Stimulated activated CD4-positive, alpha-beta T cell treated with anti-CD3 and anti-CD28 coated beads, Interleukin-1b, Interleukin-23, amount 100 ng/mL, for 4 hours (primary cell): ENCODE results near the gene TMEM175.
"Not testable (repeated sequence)": the region's sequence is repeated elsewhere in the genome, so short reads cannot be mapped to it uniquely, and the experiment has no call there.

Source experiments
- DNase-seq, 2 donors: peaks; one replicate each; pipeline ENCODE4 v3.0.0-alpha.2; 2020; ENCODE audit warnings: low read depth in 2 of 2

Gene TMEM175

DNA sequence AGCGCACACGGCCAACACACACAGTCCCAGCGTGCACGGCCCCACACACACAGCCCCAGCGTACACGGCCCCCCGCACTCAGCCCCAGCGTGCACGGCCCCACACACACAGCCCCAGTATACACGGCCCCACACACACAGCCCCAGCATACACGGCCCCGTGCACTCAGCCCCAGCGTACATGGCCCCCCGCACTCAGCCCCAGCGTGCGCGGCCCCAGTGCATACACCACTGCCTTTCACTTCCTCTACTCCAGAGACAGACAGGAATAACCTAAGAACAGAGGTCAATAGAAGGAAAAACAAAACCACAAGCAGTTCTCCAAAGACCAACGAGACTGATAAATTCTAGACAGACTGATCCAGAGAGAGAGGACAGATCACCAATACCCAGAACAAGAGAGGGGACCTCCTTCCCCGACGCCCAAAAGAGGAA, 17.2 kb upstream of the TMEM175 start:
- DNase-seq, result no peak

GRCh38 chr4:915595-915994, 16.7 kb upstream of the TMEM175 start:
- DNase-seq, result no peak

DNA sequence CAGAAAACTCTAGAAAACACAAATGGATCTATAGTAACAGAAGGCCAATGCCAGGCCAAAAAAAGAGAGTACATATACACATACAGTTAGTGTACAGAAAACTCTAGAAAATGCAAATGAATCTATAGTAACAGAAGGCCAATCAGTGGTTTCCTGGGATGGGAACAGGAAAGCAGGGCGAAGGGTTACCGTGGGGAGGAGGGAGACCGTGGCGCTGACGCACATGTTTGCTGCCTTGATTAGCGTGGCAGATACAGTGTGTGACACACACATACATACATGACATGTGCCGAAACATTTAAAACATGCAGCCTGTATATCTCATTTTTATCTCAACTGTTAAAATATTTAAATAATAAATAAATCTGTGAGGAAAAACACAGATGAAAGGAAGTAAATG, 14.8 kb upstream of the TMEM175 start:
- DNase-seq, result no peak

DNA sequence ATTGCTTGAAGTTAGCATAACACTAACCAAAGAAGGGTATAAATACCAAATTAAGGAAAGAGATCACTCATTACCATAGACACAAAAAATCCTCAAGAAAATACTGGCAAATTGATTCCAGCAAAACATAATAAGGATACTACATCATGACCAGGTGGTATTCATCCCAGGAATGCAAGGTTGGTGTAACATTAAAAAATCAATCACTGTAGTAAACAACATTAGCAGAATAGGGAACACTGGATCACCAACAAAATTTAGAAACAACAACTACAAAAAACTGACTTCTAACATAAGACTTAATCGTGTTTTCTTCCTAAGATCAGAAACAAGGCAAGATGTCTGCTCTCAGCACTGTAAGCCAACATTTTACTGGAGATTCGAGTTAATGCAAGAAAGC, 14.3 kb upstream of the TMEM175 start:
- no peak for DNase-seq

DNA sequence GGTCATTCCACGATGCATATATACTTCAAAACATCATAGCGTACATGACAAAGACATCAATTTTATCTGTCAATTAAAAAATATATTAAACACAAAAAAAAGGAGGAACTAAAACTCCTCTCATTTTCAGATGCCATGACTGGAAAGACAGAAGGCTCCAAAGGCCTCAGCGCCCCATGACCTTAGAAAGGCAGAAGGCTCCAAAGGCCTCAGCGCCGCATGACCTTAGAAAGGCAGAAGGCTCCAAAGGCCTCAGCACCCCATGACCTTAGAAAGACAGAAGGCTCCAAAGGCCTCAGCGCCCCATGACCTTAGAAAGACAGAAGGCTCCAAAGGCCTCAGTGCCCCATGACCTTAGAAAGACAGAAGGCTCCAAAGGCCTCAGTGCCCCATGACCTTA, 13.7 kb upstream of the TMEM175 start:
- DNase-seq, result not testable (repeated sequence)

DNA sequence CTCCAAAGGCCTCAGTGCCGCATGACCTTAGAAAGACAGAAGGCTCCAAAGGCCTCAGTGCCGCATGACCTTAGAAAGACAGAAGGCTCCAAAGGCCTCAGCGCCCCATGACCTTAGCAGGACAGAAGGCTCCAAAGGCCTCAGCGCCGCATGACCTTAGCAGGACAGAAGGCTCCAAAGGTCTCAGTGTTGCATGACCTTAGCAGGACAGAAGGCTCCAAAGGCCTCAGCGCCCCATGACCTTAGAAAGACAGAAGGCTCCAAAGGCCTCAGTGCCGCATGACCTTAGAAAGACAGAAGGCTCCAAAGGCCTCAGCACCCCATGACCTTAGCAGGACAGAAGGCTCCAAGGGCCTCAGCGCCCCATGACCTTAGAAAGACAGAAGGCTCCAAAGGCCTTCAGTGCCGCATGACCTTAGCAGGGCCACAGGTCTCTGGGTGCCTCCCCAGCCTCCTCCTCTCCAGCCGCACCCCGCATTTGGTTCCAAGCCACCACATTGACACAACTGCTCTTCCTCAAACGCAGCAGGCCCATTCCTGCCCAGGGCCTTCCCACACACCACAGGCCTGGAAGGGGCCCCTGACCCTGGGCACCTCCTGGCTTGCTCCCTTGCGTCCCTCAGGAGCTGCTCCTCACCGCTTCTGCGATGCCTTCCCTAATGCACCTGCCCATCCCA, 13.1 kb upstream of the TMEM175 start:
- DNase-seq, result not testable (repeated sequence)

- DNase-seq, result no peak
Measured at GRCh38 chr4:921830-922331, 10.4 kb upstream of the TMEM175 start.

DNA sequence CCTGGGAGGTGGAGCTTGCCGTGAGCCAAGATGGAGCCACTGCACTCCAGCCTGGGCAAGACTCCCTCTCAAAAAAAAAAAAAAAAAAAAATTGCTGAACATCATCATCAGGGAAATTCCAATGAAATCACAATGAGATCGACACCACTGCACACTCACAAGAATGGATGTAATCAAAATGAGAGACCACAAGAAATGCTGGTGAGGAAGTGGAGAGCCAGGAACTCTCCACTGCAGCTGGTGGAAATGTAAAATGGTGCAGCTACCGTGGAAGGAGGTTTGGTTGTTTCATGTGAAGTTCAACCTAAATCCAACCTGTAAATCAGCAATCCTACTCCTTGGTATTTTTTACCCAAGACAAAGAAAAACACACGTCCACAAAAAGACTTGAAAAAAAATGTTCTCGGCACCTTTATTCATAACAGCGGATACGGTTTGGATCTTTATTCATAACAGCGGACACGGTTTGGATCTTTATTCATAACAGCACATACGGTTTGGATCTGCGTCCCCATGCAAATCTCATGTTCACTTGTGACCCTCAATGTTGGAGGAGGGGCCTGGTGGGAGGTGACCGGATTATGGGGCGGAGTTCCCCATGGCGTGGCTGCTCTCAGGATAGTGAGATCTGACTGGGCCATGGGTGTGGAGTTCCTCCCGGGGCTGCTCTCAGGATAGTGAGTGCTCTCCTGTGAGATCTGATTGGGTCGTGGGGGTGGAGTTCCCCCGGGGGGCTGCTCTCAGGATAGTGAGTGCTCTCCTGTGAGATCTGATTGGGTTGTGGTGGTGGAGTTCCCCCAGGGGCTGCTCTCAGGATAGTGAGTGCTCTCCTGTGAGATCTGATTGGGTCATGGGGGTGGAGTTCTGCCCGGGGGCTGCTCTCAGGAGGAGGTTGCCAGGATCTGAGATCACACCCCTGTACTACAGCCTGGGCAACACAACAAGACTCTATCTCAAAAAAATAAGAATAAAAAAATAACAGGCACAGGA, 7.9 kb upstream of the TMEM175 start:
- no peak for DNase-seq

GRCh38 chr4:925171-925570, 7.1 kb upstream of the TMEM175 start:
- no peak for DNase-seq

GRCh38 chr4:925771-926500, 6.3 kb upstream of the TMEM175 start:
- no peak for DNase-seq

DNA sequence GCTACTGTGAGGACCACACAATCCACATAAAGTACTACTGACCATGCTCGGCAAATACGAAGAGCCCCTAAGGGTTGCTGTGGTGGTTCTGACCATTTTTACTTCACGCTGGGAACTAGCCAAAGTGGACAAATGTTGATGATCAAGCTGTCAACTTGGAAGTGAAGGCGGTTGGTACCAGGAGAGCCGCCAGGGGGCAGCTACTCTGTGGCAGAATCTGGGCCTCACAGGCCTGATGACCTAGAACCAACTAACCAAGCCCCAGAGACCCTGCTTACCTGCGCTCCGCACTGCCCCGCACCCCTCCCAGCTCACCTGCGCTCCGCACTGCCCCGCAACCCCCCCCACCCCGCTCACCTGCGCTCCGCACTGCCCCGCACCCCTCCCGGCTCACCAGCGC, 5.7 kb upstream of the TMEM175 start:
- DNase-seq, result no peak

GRCh38 chr4:927566-927965, 4.7 kb upstream of the TMEM175 start:
- not testable (repeated sequence) for DNase-seq

DNA sequence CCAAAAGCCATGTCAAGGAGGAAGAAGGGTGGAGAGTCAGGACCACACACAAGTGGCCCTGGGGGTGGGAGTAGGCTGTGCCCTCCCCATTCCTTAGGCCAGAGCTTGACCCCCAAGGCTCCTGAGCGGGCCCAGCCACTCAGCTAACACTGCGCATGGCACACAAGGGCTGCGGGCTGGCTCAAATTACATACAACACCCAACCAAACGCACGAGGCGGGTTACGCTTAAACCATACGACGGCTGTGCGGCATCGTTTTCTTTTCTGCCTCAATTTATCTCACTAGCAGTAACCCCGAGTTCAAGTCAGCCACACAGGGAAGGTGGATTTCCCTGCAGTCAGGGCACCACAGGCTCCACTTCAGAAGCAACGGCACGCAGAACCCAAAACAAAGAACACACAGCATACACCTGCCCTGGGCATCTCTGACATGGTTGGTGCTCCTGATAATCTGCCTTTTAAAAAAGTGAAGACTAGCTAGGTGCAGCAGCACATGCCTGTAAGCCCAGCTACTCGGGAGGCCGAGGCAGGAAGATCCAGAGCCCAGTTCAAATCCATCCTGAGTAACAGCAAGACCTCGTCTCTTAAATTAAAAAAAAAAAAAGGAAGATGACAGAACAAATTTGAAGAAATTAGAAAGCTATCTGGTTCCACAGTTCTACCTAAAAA, 3.0 kb upstream of the TMEM175 start:
- no peak for DNase-seq

GRCh38 chr4:930028-930551, 2.2 kb upstream of the TMEM175 start:
- no peak for DNase-seq

GRCh38 chr4:930827-931193, 1.4 kb upstream of the TMEM175 start:
- DNase-seq, result no peak

DNA sequence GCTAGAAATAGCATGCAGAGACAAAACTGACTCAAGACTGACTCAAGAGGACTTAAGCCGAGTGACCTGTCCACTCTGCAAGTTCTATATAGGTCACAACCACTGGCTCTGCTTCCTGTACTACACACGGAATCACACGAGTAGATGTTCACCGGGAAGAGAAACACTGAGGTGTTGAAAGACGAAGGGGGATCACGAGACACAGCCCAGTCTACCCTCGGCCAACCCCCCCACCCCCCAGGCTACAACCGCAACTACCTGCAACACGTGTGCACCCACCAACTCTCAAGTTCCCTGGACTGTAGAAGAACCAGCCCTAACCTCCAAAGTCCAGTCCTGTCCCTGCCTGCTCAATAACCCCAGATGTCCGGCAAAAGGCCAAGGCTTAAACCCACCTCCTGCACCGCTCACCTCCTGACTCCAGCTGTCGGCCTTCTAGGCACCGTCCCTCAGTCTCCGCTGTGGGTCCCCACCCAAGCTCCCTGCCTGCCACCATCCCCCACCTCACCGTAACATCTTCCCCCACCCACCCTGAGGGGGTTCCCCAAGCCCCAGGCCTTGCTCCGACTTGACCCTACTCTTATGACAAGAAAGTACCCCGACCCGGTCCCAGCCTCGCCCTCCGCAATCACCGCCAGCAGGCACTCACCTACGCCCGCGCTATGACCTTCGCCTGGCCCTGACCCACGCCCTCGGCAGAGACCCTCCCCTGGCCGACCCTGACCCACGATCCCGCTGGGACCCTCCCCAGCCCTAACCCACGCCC, 883 bp upstream of the TMEM175 start:
- DNase-seq, result no peak

- no peak for DNase-seq
Measured at GRCh38 chr4:932713-933070, 432 bp downstream of the TMEM175 start.

DNA sequence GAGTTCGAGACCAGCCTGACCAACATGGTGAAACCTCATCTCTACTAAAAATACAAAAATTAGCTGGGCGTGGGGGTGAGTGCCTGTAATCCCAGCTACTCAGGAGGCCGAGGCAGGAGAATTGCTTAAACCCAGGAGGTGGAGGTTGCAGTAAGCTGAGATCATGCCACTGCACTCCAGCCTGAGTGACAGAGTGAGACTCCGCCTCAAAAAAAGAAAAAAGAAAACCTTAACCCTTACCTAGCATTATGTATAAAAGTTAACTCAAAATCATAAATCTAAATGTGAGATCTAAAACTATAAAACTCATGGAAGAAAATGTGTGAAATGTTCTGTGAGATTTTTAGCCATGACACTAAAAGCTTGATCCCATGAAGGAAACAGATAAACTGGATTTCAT, 7.2 kb downstream of the TMEM175 start:
- not testable (repeated sequence) for DNase-seq

DNA sequence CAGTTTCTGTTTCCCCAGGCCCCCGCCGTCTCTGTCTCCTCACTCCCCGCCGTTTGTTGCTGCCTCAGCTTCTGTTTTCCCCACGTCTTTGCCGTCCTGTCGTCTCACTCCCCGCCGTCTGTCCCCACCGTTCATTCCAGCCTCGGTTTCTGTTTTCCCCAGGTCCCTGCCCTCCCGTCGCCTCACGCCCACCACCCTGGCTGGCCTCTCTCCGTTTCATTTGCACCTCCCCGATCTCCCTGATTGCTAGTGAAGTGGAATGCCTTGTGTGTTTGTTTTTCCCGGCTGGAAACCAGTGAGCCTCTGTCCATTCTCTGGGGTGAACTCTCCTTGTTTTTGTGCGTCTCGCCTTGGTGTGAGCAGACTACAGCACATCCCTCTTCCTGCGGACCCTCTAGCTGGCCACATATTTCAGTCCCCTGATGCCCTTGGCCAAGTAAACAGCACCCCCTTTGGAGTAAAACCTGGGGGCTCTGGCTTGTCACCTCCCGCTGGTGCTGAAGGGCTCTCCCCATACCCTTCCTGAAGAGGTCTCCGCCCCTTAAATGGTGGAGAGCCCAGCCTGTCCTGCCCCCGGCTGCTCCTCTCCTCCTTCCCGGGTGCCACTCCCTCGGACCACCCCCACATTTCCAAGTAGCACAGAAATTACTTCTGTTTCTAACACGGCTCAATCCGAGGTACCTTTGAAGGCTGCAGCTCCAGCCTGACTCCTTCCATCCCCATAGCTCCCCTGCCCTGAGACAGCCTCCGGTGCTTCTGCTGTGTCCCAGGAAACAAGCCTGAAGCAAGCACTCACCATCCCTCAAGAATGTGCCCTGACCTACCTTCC, 13.2 kb downstream of the TMEM175 start:
- DNase-seq, result no peak

DNA sequence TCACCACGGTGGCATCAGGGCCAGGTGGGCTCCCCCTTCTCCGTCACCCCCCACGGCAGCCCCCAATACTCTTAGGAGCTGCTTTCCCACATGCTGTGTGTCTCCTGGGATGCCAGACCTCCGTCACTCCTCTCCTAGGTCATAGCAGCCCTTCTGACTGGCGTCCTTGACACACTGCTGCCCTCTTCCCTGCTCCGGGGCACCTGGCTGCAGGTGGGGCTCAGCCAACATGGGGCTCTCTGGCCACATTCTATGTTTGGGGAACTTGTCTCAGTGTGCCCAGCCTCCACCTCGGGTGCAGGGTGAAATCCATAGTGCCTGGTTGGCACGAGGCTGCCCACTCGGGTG, 13.8 kb downstream of the TMEM175 start:
- no peak for DNase-seq
